ENCODE results near the gene KCNN3. TPM values are rescaled to one million over a fixed set of nuclear protein-coding genes. Genes with fewer than 3 reads are reported as not detected.

The KCNN3 gene
- total and polyA plus RNA-seq, 2 of the 8 experiments (the other 6 are each of a cell fraction or from before 2014, with no cell fraction given), result 2.8 to 3.7 TPM

GRCh38 chr1:154871374-154871773 is 1.3 kb upstream of the KCNN3 start (continued):
- TF ChIP-seq CHD7 (IDR thresholded peaks at IDR 0.05; ENCODE audit: insufficient replicate concordance, low read length), result no peak
